Stimulated activated naive CD8-positive, alpha-beta T cell treated with anti-CD3 and anti-CD28 coated beads, Interleukin-15, amount 100 ng/mL, for 72 hours (primary cell): ENCODE results near the gene MLLT3.
A peak's percentile ranks its signal among the peaks of the same experiment; 100 is the strongest.

Source experiments
- ATAC-seq: fragments of 150-1000 bp; cut with Tn5 transposase; 2 replicates; pipeline ENCODE4 v1.10.0; 2021; ENCODE audit warnings: mild to moderate bottlenecking, moderate library complexity
- DNase-seq, 2 donors: peaks; one replicate each; pipeline ENCODE4 v3.0.0; 2021 to 2022
- H3K27ac Mint-ChIP-seq, 2 donors: one replicate each; pipeline ENCODE4 v1.8.0; 2022; ENCODE audit warnings: mild to moderate bottlenecking in 2 of 2, mixed read lengths in 2 of 2, moderate library complexity in 2 of 2
- H3K27me3 Mint-ChIP-seq: one replicate; pipeline ENCODE4 v1.8.0; 2022; ENCODE audit warnings: mixed read lengths
- H3K4me1 Mint-ChIP-seq: one replicate; pipeline ENCODE4 v1.8.0; 2022; ENCODE audit warnings: mild to moderate bottlenecking, mixed read lengths
- H3K4me3 Mint-ChIP-seq, 2 donors: one replicate each; pipeline ENCODE4 v1.8.0; 2022; ENCODE audit warnings: mild to moderate bottlenecking in 2 of 2, mixed read lengths in 2 of 2, moderate library complexity in 1 of 2
- H3K9me3 Mint-ChIP-seq, 2 donors: one replicate each; pipeline ENCODE4 v1.8.0; 2022; ENCODE audit warnings: mixed read lengths in 2 of 2

MLLT3 gene

DNA sequence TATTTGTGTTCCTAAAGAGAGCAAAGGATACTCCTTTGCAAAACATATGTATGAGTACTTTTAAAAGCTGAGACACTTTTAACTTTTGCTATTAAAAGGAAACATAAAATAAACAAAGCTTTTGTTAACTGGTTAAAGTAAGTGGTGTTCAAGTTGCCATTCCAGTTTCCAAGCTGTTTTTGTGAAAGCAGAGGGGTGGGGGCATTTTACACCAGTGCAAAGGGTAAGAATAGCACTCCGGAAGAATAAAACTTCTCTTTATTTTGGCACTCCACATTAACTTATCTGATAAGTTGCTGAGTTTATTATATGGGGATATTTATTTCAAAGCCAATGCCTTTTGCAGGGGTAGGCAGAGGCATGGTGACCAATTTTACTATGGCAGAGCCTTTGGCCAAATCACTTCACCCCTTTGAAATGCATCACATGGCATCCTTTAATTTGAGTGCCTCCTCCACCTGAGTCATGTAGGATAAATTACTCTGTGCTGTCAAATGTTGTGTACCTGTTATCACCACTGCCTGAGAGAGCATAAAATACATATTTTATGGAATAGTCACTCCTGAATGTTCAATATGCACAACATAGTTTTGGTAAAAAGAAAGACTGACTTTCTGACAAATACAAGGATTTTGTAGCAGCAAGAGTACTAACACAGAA lies 62.9 kb downstream of the MLLT3 start:
- ATAC-seq = no peak
- H3K27ac Mint-ChIP-seq = no peak overlapping the region
- no peak overlapping the region for H3K4me3 Mint-ChIP-seq
- no peaks in the 10 kb centered on the region for H3K27me3 Mint-ChIP-seq
- no peak for DNase-seq
- H3K9me3 Mint-ChIP-seq = no peaks in the 10 kb centered on the region
- H3K4me1 Mint-ChIP-seq = peaks cover 89% of the 10 kb centered on the region

GRCh38 chr9:20558566-20559016 lies 63.7 kb downstream of the MLLT3 start:
- ATAC-seq = peak; percentile 93
- peaks cover 89% of the 10 kb centered on the region for H3K4me1 Mint-ChIP-seq
- peak overlapping the region; percentile 59 to 92 for H3K27ac Mint-ChIP-seq
- no peaks in the 10 kb centered on the region for H3K27me3 Mint-ChIP-seq
- peak; percentile 30 to 64 for DNase-seq
- H3K4me3 Mint-ChIP-seq = peak overlapping the region; percentile 37 to 60
- H3K9me3 Mint-ChIP-seq = no peaks in the 10 kb centered on the region

- H3K27ac Mint-ChIP-seq = peak overlapping the region; percentile 59 to 92
- ATAC-seq = no peak
- peak overlapping the region; percentile 37 to 60 for H3K4me3 Mint-ChIP-seq
- H3K27me3 Mint-ChIP-seq = no peaks in the 10 kb centered on the region
- no peak for DNase-seq
- no peaks in the 10 kb centered on the region for H3K9me3 Mint-ChIP-seq
- H3K4me1 Mint-ChIP-seq = peaks cover 89% of the 10 kb centered on the region
These were observed 64.3 kb downstream of the MLLT3 start for GRCh38 chr9:20557890-20558565.

DNA sequence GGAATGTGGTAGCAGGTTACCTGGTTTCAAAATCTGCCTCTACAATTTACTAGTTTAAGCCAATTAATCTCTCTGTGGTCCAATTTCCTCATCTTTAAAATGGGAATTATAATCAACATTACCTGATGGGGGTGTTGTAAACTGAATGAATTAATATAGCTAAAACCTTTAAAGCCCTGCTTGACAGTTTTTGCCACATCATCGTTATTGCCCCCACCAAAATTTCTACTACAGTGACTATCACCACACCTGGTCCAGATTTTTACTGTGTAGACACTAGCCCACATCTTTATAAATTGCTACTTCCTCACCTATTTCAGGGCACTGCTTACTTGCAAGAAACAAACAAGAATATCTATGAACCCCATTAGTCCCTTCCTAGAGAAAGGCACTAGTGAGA lies 65.0 kb downstream of the MLLT3 start:
- Mint-ChIP-seq H3K27ac (peak overlapping the region in 1 of 2 donors; percentile 92), H3K4me3 (peak overlapping the region in 1 of 2 donors; percentile 35), H3K27me3 (no peaks in the 10 kb centered on the region), H3K4me1 (peaks cover 87% of the 10 kb centered on the region), H3K9me3 (no peaks in the 10 kb centered on the region)
- no peak for DNase-seq
- no peak for ATAC-seq

GRCh38 chr9:20553558-20554149 lies 68.6 kb downstream of the MLLT3 start:
- Mint-ChIP-seq H3K27ac (peak overlapping the region; percentile 55 to 77), H3K9me3 (no peaks in the 10 kb centered on the region), H3K4me1 (peaks cover 81% of the 10 kb centered on the region), H3K27me3 (no peaks in the 10 kb centered on the region), H3K4me3 (peak overlapping the region; percentile 70 to 76)
- DNase-seq = no peak
- ATAC-seq = no peak

DNA sequence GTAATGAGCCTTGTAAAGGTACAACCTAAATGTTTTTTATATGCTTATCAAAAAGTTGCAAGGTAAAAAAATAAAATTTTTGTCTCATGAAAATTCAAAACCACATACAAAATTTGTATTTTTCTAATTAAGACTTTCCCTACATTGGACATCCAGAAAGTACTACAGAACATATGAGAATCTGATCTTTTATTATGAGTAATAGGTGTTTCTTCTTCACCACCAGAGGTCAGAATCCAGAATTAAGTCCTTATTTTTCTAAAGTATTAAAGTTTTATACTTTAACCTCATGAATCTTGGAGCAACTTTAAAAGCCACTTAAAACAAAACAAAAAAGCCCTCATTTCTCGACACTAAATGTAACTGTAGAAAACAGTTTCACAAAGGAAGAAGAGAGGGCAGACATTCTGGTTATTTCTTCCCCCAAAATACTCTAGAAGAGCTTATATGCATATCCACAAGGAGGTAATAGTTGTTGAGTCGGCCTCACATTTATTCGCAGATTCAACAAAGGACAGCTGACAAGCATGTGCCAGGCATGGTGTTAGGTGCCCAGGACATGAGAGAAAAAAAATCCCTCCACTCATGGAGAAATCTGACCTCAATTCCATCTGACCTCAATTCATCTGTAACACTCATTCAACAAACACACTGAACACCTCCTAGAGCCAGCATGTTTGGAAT lies 69.3 kb downstream of the MLLT3 start:
- H3K4me1 Mint-ChIP-seq = peaks cover 75% of the 10 kb centered on the region
- H3K4me3 Mint-ChIP-seq = peak overlapping the region; percentile 70 to 76
- peak overlapping the region; percentile 39 to 55 for H3K27ac Mint-ChIP-seq
- peak; percentile 79 for ATAC-seq
- peak; percentile 8 to 18 for DNase-seq
- H3K27me3 Mint-ChIP-seq = no peaks in the 10 kb centered on the region
- no peaks in the 10 kb centered on the region for H3K9me3 Mint-ChIP-seq

DNA sequence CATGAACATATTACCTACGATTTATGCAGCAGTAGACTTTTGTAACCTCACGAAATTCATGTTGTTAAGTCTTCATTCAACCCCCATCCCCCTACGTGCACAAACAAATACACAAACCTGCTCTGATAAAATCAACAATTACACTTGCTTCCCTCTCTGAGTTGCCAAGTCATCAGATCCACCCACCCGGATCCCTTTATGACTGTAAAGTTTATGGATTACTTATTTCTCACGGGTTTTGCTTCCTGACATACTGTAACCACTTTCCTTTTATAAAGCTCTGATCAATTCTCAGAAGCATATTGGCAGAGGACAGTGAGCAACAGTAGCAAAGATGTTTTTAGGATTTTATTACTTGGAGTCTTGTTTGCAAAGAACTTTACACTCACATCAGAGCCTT lies 70.5 kb downstream of the MLLT3 start:
- no peaks in the 10 kb centered on the region for H3K27me3 Mint-ChIP-seq

GRCh38 chr9:20551236-20551635 lies 71.1 kb downstream of the MLLT3 start:
- H3K4me1 Mint-ChIP-seq = peaks cover 61% of the 10 kb centered on the region
- no peaks in the 10 kb centered on the region for H3K27me3 Mint-ChIP-seq
- ATAC-seq = no peak
- H3K27ac Mint-ChIP-seq = no peak overlapping the region
- DNase-seq = no peak
- no peak overlapping the region for H3K4me3 Mint-ChIP-seq
- H3K9me3 Mint-ChIP-seq = no peaks in the 10 kb centered on the region

More for the DNA sequence above, 70.5 kb downstream of the MLLT3 start:
- DNase-seq (peak in 1 of 2 donors; percentile 23), ATAC-seq (peak; percentile 67)
- peak overlapping the region; percentile 11 to 76 for H3K4me3 Mint-ChIP-seq
- peaks cover 63% of the 10 kb centered on the region for H3K4me1 Mint-ChIP-seq
- H3K9me3 Mint-ChIP-seq = no peaks in the 10 kb centered on the region
- peak overlapping the region in 1 of 2 donors; percentile 14 for H3K27ac Mint-ChIP-seq

- Mint-ChIP-seq H3K9me3 (no peaks in the 10 kb centered on the region), H3K27me3 (no peaks in the 10 kb centered on the region), H3K4me1 (peaks cover 59% of the 10 kb centered on the region), H3K27ac (no peak overlapping the region), H3K4me3 (no peak overlapping the region)
- ATAC-seq (no peak), DNase-seq (no peak)
These were observed 72.0 kb downstream of the MLLT3 start for GRCh38 chr9:20550326-20550725.

DNA sequence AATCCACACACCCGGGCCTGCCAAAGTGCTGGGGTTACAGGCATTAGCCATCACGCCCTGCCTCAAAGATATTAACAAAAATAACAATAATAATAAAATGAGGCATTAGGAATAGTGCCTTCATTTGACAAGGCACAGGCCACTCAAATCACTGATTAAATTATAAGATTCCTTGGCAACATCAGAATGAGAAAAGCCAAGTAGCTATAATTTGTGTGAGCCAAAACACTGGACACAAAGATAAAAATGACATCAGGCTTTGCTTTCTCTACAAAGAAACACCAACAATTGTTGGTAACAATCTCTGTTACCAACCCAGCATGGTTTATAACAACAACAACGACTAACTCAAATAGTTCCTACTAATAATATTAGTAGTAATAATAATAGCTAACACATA lies 73.2 kb downstream of the MLLT3 start:
- H3K4me1 Mint-ChIP-seq = peaks cover 54% of the 10 kb centered on the region
- no peak overlapping the region for H3K4me3 Mint-ChIP-seq
- DNase-seq = no peak
- H3K9me3 Mint-ChIP-seq = no peaks in the 10 kb centered on the region
- no peak for ATAC-seq
- no peaks in the 10 kb centered on the region for H3K27me3 Mint-ChIP-seq
- no peak overlapping the region for H3K27ac Mint-ChIP-seq

DNA sequence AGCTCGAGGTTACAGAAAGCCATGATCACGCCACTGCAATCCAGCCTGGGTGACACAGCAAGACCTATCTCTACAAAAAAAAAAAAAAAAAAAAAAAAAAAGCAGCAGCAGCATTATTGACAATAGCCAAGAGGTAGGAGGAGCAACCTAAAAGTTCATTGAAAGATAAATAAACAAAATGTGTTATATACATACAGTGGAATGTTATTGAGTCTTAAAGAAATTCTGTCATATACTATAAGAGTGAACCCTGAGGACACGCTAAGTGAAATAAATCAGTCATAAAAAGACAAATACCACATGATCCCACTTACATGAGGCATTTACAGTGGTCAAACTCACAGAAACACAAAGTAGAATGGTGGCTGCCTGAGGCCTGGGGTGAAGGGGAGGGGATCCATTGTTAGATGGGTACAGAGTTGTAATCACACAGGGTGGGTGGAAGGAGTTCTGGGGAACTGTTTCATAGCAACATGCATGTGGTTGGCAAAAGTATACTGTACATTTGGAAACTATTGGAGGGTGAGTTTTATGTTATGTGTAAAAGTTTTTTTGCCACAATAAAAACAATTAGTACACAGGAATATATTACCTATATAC lies 77.2 kb downstream of the MLLT3 start:
- Mint-ChIP-seq H3K4me1 (peaks cover 31% of the 10 kb centered on the region), H3K9me3 (peaks cover 14 to 20% of the 10 kb centered on the region in 2 donors), H3K27ac (peak overlapping the region in 1 of 2 donors; percentile 79), H3K27me3 (no peaks in the 10 kb centered on the region), H3K4me3 (no peak overlapping the region)
- ATAC-seq (peak; percentile 54), DNase-seq (no peak)

DNA sequence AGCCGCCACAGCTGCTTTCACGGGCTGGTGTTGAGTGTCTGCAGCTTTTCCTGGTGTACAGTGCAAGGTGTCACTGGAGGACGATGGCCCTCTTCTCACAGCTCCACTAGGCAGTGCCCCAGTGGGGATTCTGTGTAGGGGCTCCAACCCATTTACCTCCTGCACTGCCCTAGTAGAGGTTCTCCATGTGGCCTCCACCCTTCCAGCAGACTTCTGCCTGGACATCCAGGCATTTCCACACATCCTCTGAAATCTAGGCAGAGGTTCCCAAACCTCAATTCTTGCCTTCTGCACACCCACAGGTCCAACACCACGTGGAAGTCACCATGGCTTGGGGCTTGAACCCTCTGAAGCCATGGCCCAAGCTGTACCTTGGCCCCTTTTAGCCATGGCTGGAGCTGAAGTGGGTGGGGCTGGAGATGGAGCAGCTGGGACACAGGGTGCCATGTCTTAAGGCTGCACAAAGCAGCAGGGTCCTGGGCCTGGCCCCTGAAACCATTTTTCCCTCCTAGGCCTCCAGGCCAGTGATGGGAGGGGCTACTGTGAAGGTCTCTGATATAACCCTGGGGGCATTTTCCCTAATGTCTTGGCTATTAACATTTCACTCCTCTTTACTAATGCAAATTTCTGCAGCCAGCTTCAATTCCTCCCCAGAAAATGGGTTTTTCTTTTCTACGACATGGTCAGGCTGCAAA lies 82.0 kb downstream of the MLLT3 start:
- DNase-seq (no peak), ATAC-seq (no peak)
- H3K27ac Mint-ChIP-seq = peak overlapping the region in 1 of 2 donors; percentile 20
- H3K4me3 Mint-ChIP-seq = no peak overlapping the region
- peaks cover 44% of the 10 kb centered on the region for H3K4me1 Mint-ChIP-seq
- no peaks in the 10 kb centered on the region for H3K27me3 Mint-ChIP-seq
- H3K9me3 Mint-ChIP-seq = peaks cover 23 to 27% of the 10 kb centered on the region in 2 donors

DNA sequence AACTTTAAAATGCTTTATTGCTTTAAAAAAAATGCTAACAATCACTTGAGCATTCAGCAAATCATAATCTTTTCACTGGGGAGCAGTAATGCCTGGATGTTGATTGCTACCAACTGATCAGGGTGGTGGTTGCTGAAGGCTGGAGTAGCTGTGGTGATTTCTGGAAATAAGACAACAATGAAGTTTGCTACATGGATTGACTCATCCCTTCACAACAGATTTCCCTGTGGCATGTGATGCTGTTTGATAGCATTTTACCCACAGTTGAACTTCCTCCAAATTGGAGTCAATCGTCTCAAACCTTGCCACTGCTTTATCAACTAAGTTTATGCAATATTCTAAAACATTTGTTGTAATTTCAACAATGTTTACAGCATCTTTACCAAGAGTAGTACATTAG lies 83.3 kb downstream of the MLLT3 start:
- Mint-ChIP-seq H3K4me1 (peaks cover 39% of the 10 kb centered on the region), H3K27me3 (no peaks in the 10 kb centered on the region), H3K4me3 (no peak overlapping the region), H3K9me3 (peaks cover 23 to 27% of the 10 kb centered on the region in 2 donors), H3K27ac (no peak overlapping the region)
- ATAC-seq (no peak), DNase-seq (no peak)

- H3K4me1 Mint-ChIP-seq = peaks cover 31% of the 10 kb centered on the region
- ATAC-seq = no peak
- H3K27me3 Mint-ChIP-seq = no peaks in the 10 kb centered on the region
- H3K27ac Mint-ChIP-seq = no peak overlapping the region
- H3K9me3 Mint-ChIP-seq = peaks cover 23 to 27% of the 10 kb centered on the region in 2 donors
- DNase-seq = no peak
- H3K4me3 Mint-ChIP-seq = no peak overlapping the region
These were observed 84.2 kb downstream of the MLLT3 start for GRCh38 chr9:20538092-20538491.

DNA sequence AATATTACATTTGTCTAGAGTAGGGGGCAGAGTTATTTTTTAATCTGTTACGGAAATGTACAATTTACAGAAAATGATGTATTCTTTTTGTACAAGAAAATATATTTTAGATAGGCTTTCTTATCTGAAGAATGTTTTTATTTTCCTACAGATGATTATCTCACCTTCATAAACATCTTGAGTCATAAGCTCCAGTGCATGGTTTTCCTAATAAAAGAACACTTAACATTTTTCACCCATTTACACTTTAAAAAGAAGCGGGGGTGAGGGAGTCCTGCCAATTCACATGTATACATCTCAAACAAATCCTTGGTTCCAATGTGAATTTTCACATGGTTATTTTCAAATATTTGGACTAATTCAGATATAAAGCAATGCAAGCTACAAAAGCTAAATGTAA lies 85.0 kb downstream of the MLLT3 start:
- ATAC-seq (no peak), DNase-seq (no peak)
- no peak overlapping the region for H3K4me3 Mint-ChIP-seq
- H3K4me1 Mint-ChIP-seq = peaks cover 28% of the 10 kb centered on the region
- H3K27ac Mint-ChIP-seq = no peak overlapping the region
- H3K9me3 Mint-ChIP-seq = peaks cover 23 to 27% of the 10 kb centered on the region in 2 donors
- no peaks in the 10 kb centered on the region for H3K27me3 Mint-ChIP-seq
